Measurements from ENCODE around the gene JUNB. TPM values are rescaled to one million over a fixed set of nuclear protein-coding genes. Genes with fewer than 3 reads are reported as not detected.
A peak's percentile ranks its signal among the peaks of the same experiment; 100 is the strongest.

Gene JUNB
- total and polyA plus RNA-seq, 2 of the 13 experiments (the other 11 are each of a cell fraction or from before 2014, with no cell fraction given) = 7.7 to 8.2 TPM

DNA sequence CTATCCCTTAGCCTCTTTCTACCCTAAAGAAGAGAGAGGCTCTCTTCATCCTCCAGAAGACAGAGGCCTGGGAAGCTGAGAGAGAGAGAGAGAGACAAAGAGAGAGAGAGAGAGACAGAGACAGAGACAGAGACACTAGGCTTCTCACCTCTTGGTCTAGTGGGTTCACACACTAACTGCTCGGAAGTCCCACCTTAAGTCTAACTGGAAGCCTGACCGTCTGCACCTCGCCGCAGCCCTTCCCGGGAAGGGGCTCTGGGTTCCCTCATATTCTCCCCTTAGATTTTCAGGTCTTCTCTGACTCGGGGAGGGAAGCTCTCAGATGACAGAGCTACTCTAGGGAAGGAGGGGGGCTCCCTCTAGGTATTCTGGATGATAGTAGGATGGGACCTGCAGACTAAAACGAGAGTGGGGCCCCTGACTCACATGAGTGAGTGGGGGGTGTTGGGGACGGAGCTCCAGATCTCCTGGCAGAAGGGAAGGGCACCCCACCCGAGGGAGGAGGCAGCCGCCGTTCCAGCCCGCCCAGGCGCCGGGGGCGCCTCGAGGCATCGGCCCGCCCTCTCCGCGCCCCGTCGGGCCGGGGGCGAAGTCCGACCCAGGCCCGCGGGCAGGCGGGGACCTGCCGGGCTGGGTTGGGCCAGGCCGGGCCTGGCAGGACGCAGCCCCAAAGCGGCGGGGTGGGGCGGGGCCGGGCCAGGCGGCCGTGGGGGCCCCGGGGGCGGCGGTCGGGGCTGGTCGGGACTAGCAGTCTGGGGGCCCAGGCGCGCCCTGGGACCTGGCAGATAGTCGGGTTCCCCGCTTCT is 2.0 kb upstream of the JUNB start (continued):
- TF ChIP-seq KDM5B (CRISPR knock-in tag; IDR thresholded peaks at IDR 0.05; ENCODE audit: borderline replicate concordance) = no peak
- TF ChIP-seq KLF12 (CRISPR knock-in tag; IDR thresholded peaks at IDR 0.05; ENCODE audit: borderline replicate concordance) = no peak
- peak; percentile 4; the same call in 1 of the 2 replicates for TF ChIP-seq ZBTB7B (CRISPR knock-in tag; IDR thresholded peaks at IDR 0.05)
- TF ChIP-seq ZNF446 (CRISPR knock-in tag; IDR thresholded peaks at IDR 0.05) = no peak
- TF ChIP-seq, protein P1, sequence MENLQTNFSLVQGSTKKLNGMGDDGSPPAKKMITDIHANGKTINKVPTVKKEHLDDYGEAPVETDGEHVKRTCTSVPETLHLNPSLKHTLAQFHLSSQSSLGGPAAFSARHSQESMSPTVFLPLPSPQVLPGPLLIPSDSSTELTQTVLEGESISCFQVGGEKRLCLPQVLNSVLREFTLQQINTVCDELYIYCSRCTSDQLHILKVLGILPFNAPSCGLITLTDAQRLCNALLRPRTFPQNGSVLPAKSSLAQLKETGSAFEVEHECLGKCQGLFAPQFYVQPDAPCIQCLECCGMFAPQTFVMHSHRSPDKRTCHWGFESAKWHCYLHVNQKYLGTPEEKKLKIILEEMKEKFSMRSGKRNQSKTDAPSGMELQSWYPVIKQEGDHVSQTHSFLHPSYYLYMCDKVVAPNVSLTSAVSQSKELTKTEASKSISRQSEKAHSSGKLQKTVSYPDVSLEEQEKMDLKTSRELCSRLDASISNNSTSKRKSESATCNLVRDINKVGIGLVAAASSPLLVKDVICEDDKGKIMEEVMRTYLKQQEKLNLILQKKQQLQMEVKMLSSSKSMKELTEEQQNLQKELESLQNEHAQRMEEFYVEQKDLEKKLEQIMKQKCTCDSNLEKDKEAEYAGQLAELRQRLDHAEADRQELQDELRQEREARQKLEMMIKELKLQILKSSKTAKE (CRISPR knock-in tag; IDR thresholded peaks at IDR 0.05; ENCODE audit: borderline replicate concordance) = peak; percentile 35; the same call in 1 of the 2 replicates
- TF ChIP-seq NFKB2 (CRISPR knock-in tag; IDR thresholded peaks at IDR 0.05; ENCODE audit: borderline replicate concordance) = no peak
- no peak for TF ChIP-seq ZNF468 (CRISPR knock-in tag; IDR thresholded peaks at IDR 0.05)
- no peak for TF ChIP-seq HNRNPUL1 (IDR thresholded peaks at IDR 0.05; ENCODE audit: low read depth, low read length)
- TF ChIP-seq HNF4G (IDR thresholded peaks at IDR 0.05; ENCODE audit: borderline replicate concordance, low read depth, low read length) = peak; percentile 80
- TF ChIP-seq HNF4G (CRISPR knock-in tag; IDR thresholded peaks at IDR 0.05; ENCODE audit: borderline replicate concordance, low read depth) = no peak; the same call in 1 of the 2 replicates
- TF ChIP-seq ATF7 (IDR thresholded peaks at IDR 0.05) = no peak
- TF ChIP-seq ATF7 (CRISPR knock-in tag; IDR thresholded peaks at IDR 0.05) = no peak
- TF ChIP-seq SIN3A (IDR thresholded peaks at IDR 0.05; ENCODE audit: borderline replicate concordance, low read depth, low read length) = peak; percentile 37; the same call in 1 of the 2 replicates
- TF ChIP-seq ZNF746 (CRISPR knock-in tag; IDR thresholded peaks at IDR 0.05) = peak; percentile 40; the same call in 1 of the 2 replicates
- TF ChIP-seq, protein P2, sequence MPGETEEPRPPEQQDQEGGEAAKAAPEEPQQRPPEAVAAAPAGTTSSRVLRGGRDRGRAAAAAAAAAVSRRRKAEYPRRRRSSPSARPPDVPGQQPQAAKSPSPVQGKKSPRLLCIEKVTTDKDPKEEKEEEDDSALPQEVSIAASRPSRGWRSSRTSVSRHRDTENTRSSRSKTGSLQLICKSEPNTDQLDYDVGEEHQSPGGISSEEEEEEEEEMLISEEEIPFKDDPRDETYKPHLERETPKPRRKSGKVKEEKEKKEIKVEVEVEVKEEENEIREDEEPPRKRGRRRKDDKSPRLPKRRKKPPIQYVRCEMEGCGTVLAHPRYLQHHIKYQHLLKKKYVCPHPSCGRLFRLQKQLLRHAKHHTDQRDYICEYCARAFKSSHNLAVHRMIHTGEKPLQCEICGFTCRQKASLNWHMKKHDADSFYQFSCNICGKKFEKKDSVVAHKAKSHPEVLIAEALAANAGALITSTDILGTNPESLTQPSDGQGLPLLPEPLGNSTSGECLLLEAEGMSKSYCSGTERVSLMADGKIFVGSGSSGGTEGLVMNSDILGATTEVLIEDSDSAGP (CRISPR knock-in tag; IDR thresholded peaks at IDR 0.05; ENCODE audit: borderline replicate concordance) = 0 out of 2 replicates have a peak, but pooled peaks have one; percentile 3
- TF ChIP-seq RBFOX2 (IDR thresholded peaks at IDR 0.05; ENCODE audit: low read depth, low read length) = peak; percentile 61
- no peak for TF ChIP-seq ZNF292 (CRISPR knock-in tag; IDR thresholded peaks at IDR 0.05; ENCODE audit: borderline replicate concordance, low read depth)
- TF ChIP-seq ZNF333 (CRISPR knock-in tag; IDR thresholded peaks at IDR 0.05; ENCODE audit: borderline replicate concordance) = no peak
- no peak for TF ChIP-seq REXO4 (CRISPR knock-in tag; IDR thresholded peaks at IDR 0.05; ENCODE audit: borderline replicate concordance)
- no peak for TF ChIP-seq ZNF713 (CRISPR knock-in tag; IDR thresholded peaks at IDR 0.05)
- TF ChIP-seq ZNF850 (CRISPR knock-in tag; conservative IDR thresholded peaks at IDR 0.05) = no peak
- TF ChIP-seq NFIC (IDR thresholded peaks at IDR 0.05; ENCODE audit: low read length) = no peak
- TF ChIP-seq SATB2 (CRISPR knock-in tag; IDR thresholded peaks at IDR 0.05) = no peak
- TF ChIP-seq, protein P3, sequence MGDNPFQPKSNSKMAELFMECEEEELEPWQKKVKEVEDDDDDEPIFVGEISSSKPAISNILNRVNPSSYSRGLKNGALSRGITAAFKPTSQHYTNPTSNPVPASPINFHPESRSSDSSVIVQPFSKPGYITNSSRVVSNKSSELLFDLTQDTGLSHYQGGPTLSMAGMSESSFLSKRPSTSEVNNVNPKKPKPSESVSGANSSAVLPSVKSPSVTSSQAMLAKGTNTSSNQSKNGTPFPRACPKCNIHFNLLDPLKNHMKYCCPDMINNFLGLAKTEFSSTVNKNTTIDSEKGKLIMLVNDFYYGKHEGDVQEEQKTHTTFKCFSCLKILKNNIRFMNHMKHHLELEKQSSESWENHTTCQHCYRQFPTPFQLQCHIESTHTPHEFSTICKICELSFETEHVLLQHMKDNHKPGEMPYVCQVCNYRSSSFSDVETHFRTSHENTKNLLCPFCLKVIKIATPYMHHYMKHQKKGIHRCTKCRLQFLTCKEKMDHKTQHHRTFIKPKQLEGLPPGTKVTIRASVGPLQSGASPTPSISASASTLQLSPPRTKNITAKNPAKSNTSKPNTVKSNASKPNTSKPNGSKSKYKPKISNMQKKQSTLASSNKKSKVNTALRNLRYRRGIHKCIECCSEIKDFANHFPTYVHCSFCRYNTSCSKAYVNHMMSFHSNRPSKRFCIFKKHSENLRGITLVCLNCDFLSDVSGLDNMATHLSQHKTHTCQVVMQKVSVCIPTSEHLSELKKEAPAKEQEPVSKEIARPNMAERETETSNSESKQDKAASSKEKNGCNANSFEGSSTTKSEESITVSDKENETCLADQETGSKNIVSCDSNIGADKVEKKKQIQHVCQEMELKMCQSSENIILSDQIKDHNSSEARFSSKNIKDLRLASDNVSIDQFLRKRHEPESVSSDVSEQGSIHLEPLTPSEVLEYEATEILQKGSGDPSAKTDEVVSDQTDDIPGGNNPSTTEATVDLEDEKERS (CRISPR knock-in tag; IDR thresholded peaks at IDR 0.05) = no peak

All from HepG2 (cell line).